Measurements from ENCODE around the gene SLC35A5. TPM values are rescaled to one million over a fixed set of nuclear protein-coding genes. Genes with fewer than 3 reads are reported as not detected.

SLC35A5 gene
- total and polyA plus RNA-seq, 9 of the 15 experiments (the other 6 are each of a cell fraction or from before 2014, with no cell fraction given), result 4.0 to 13.0 (median 9.7) TPM

GRCh38 chr3:112619295-112619694 is 57.5 kb downstream of the SLC35A5 start (continued):
- TF ChIP-seq ASH1L (IDR thresholded peaks at IDR 0.05; ENCODE audit: borderline replicate concordance, low read depth, partially characterized antibody) (no peak), ARID3A (IDR thresholded peaks at IDR 0.05; ENCODE audit: borderline replicate concordance, low read depth, low read length) (no peak), ZBED1 (IDR thresholded peaks at IDR 0.05) (no peak), CREB3 (tag; conservative IDR thresholded peaks at IDR 0.05; ENCODE audit: low read depth) (no peak), ZFP36 (IDR thresholded peaks at IDR 0.05; ENCODE audit: low read depth, low read length, partially characterized antibody) (no peak), BACH1 (tag; IDR thresholded peaks at IDR 0.05) (peak; percentile 85), SMAD2 (IDR thresholded peaks at IDR 0.05; ENCODE audit: low read depth, low read length) (no peak), POLR2B (IDR thresholded peaks at IDR 0.05; ENCODE audit: low read depth, partially characterized antibody) (no peak), GTF2A2 (tag; IDR thresholded peaks at IDR 0.05) (no peak), ZNF507 (tag; conservative IDR thresholded peaks at IDR 0.05) (no peak), RBM22 (IDR thresholded peaks at IDR 0.05; ENCODE audit: low read depth, low read length, poor library complexity, severe bottlenecking) (no peak), ATF3 (IDR thresholded peaks at IDR 0.05) (peak; percentile 28; the same call in 1 of the 2 replicates), ATF3 (CRISPR knock-in tag; conservative IDR thresholded peaks at IDR 0.05) (no peak), KDM2B (CRISPR knock-in tag; IDR thresholded peaks at IDR 0.05) (no peak), ZNF592 (IDR thresholded peaks at IDR 0.05) (no peak), RFX5 (IDR thresholded peaks at IDR 0.05; ENCODE audit: low read depth, low read length) (no peak), NFRKB (IDR thresholded peaks at IDR 0.05; ENCODE audit: low read depth) (no peak), GATA2 (CRISPR knock-in tag; IDR thresholded peaks at IDR 0.05) (no peak), MIER1 (IDR thresholded peaks at IDR 0.05; ENCODE audit: low read depth) (no peak)

Data from K562 (cell line).